Stimulated activated naive CD4-positive, alpha-beta T cell (primary cell): ENCODE results near the gene HOXA9.

Source experiments
- DNase-seq, 6 experiments: peaks; one replicate each; lab custom pipeline; 2025; lab: John Stamatoyannopoulos, UW

The HOXA9 gene

GRCh38 chr7:27200761-27201579 lies 35.6 kb upstream of the HOXA9 start:
- no peak for DNase-seq

- no peak for DNase-seq
Observed at GRCh38 chr7:27199849-27200760, 34.8 kb upstream of the HOXA9 start, which contains the start of gene HOXA13. Gene HOXA13 (minus strand): TSS chr7:27200091. CDS start chr7:27200077, 14 bp downstream.

- no peak for DNase-seq
Observed at GRCh38 chr7:27198871-27199801, 33.8 kb upstream of the HOXA9 start.

DNA sequence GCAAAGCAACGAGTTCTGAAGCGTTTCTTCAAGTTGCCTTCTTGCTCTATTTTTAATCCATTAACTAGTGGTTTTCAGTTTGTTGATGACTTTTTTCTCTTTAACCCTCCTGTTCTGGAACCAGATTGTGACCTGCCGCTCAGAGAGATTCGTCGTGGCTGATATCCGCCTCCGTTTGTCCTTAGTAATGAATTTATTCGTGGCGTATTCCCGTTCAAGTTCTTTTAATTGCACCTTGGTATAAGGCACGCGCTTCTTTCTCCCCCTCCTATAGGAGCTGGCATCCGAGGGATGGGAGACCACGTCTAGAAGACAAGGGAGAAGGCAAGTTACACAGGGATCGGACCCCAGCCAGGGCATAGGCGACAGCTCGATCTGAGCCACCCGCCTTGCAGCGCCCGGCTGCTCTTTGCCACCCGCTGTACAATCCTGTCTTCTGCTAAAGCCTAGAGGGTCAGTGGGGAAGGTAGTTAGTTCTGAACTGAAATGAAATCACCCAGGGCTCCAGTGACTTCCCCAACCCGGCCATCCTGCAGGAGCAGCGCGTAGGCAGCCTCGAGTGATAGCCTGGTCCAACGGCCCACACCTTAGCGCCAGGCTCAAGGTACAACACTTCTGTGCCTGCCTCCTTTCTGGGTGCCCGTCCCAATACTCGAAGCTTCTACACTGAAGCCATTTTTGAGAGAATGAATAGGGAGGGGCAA lies 33.0 kb upstream of the HOXA9 start:
- no peak for DNase-seq

DNA sequence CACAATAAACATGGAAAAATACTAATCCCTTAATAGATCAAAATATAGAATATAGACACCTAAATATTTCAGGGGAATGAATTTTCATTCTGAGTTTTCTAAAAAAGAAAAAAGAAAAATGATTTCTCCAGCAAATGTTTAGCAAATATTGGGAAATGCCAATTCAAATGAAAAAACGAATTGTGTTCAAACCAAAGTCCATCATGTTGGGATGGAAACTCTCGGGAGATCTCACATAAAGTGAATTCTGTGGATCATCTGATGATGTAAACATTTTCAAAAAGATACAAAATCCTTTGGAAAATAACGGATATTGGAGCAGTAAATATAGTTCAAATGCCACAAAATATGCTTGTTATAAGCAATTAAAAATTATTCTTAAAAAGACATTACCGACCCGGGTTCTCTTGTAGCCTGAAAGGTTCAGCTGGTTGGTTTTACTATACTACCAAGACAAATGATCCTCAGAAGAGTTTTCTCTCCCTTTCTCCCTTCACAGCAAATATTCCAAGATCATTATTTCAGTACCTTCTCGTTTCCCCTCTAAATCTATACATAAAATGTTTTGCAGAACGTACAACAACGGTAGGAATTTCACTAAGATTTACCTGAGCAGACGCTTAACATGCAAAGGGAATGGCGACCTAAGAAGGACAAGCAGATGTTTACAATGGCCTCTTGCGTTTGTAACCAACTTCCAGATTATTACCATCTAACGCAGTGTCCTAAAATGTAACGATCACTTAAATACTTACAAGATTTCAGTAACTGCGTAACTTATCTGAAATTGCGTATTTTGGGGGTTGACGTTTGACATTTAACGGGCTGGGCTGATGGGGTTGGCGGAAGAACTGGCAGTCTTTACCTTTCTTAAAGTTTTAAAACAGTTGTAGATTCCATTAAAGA lies 32.1 kb upstream of the HOXA9 start:
- no peak for DNase-seq

- DNase-seq: peak; percentile 46 to 82 (median 76)
Observed at GRCh38 chr7:27196287-27196767, 31.0 kb upstream of the HOXA9 start.

DNA sequence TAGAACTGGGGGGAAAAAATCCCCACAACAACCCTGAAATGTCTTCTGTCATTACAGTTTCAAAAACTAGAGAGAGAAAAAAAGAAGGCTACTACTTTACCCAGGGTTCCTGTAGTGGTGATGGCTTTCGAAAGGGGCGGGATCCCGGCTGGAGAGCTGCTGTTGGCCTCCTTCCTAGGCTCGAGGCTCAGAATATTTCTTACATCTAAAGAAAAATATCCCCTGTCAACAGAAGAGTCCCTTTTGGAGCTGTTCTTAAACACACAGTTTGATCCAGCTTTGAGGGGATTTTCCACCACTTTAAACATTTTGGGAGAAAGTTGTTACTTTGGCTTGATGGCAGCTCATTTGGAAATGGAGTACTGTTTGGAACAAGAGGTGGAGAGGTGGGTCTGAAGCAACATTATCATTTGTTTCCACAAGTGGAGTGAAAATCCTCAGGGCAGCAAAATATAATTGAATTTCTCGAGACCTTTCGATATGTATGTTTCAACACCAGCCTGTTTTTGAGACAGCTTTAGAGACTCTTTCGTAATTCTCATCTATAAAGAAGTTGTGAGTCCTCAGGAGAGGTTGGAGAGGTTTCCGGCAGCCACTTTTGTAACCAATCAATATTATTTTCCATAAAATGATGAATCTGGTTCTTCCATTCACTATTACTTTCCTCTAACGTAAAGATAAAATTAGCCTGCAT lies 29.5 kb upstream of the HOXA9 start:
- DNase-seq: no peak

DNA sequence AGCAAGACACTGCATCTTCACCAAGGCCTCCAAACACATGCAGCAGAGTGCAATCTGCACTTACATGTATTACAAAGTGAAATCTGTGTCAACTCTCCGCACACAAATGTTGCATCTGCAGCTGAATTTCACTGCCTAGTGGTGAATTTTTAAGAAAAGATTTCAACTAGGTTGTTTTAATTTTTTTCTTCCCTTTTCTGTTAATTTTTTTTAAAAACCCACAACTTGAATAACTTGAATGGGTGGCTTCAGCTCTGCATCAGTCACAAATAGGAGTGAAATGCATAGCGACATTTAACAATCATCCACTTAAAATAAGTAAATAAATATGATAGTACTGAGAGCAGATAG lies 28.6 kb upstream of the HOXA9 start:
- no peak for DNase-seq

- DNase-seq: no peak
Observed at GRCh38 chr7:27193335-27194001, 28.1 kb upstream of the HOXA9 start.

DNA sequence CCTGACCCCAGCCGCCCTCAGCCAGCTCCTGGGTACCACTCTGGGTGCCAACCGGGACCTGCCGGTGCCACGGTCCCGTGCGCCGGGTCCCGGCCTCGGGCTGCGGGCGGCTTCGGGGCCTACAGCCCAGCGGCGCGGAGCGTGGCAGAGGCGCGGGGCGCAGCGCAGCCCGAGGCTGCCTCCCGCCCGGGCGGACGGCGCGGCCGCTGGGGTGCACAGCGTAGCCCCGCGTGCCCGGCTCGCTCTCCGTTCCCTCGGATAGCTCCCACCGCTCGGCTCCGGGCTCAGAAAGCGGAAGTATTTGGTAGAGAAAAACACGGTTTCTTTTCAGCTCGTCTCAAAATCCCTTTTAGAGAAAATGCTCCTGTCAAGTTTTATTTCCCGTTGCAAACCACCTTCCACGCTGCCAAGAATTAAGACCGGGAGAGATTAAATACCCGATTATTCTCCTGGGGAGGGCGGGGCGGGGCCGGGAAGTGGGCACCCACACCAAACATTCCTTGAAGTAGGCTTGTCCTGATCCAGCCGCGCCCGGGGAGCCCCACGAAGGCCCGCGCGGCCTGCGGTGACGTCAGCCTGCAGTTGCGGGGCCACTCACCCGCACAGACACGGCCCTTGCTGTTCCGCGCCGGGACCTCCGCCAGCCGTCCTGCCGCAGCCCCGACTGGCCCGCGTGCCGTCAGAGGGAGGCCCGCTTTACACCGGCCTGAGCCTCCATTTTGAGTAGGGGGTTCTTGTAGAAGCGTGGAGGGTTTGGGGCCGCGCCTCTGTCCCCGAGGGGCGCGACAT lies 27.4 kb upstream of the HOXA9 start:
- peak in 1 of 6 experiments; percentile 17 for DNase-seq

GRCh38 chr7:27191833-27192545 lies 26.7 kb upstream of the HOXA9 start:
- DNase-seq: no peak

GRCh38 chr7:27191161-27191731 lies 25.9 kb upstream of the HOXA9 start:
- DNase-seq: no peak

DNA sequence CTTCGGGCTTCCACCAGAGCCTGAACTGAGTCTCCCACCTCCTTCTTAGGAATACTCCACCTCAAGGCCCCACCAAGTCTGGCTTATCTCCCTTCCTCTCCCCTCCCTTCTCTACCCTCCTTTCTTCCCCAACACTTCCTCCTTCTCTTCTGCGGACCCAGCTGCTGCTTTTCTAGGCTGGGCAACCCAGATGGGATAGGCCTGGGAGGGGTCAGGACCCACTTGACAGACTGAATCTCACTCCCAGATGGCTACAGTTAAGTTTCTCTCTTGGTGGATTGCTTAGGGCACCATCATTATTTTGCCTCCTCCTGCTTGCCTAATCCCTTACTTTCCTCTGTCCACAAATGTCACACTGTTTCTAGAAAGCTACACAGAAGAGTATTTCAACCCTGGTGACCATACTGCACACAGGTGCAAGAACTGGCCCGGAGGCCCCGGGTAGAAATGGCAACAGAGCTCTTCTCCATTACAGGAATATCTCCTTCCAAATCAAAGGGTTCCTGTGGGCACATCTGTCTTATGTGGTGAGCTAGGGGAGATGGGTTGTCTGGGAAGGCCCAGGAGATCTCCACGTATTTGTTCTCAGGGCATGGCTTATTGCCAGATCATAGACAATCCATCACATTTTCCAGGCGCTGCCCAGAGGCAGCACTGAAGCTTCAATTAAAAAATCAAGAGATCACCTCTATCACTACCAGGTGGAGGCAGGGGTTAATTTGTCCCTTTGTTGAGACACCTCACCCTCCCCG lies 24.8 kb upstream of the HOXA9 start:
- DNase-seq: no peak

DNA sequence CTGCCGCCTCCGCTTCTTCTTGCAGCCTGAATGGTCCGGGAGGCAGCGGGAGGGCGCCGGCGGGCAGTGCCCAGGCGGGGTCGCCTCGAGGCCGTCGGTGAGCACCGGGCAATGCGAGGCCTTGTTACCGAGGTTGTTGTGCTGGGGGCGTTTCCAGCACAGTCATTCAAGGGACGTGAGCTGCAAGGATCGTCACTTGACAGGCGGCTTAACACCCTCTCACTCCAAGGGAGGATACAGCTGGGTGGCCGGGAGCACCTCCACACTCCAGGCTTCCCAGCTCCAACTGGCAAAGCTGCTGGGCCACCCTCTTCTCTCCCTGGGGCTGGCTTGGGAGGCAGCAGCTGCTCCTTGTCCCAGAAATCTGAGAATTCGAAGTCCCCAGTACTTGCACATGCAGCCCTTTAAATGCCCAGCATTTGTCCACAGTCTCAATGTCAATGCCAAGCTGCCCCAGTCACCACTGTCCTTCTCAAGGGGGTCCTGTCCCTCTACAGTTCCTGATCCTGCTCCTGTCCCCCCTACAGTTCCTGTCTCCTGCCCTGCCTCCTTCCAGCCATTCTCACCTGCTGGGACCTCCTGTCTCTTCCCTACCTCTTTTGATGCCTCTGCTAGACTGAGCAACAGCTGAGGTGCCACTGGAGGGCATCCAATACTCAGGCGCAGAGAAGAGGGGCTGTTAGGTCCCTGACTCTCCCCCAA lies 24.1 kb upstream of the HOXA9 start:
- no peak for DNase-seq
